ENCODE data around the gene LSAMP. TPM values are rescaled to one million over a fixed set of nuclear protein-coding genes. Genes with fewer than 3 reads are reported as not detected.
A peak's percentile ranks its signal among the peaks of the same experiment; 100 is the strongest.

LSAMP gene
- total and polyA plus RNA-seq, 9 of the 15 experiments (the other 6 are each of a cell fraction or from before 2014, with no cell fraction given): 0.09 to 0.11 TPM; not detected in 7

- TF ChIP-seq PBX2 (CRISPR knock-in tag; IDR thresholded peaks at IDR 0.05; ENCODE audit: low read depth) (peak; percentile 45), PBX2 (tag; conservative IDR thresholded peaks at IDR 0.05; ENCODE audit: low read depth) (0 out of 2 replicates have a peak, but pooled peaks have one; percentile 15), GABPA (tag; conservative IDR thresholded peaks at IDR 0.05; ENCODE audit: low read depth) (no peak), RBM14 (IDR thresholded peaks at IDR 0.05; ENCODE audit: borderline replicate concordance, insufficient read depth, low read depth, low read length) (no peak), GABPB2 (CRISPR knock-in tag; conservative IDR thresholded peaks at IDR 0.05) (no peak), MCM3 (IDR thresholded peaks at IDR 0.05) (no peak), ZNF133 (CRISPR knock-in tag; IDR thresholded peaks at IDR 0.05) (no peak), TFAP4 (CRISPR knock-in tag; IDR thresholded peaks at IDR 0.05; ENCODE audit: borderline replicate concordance) (peak; percentile 55; the same call in 1 of the 2 replicates), RBFOX2 (IDR thresholded peaks at IDR 0.05; ENCODE audit: low read depth, low read length) (peak; percentile 51)
Measured at GRCh38 chr3:115783938-115784738, 661.1 kb downstream of the LSAMP start (continued).
